PFSK-1 (cell line): ENCODE measurements around the gene AGPAT3.

Experiments
- TAF1 ChIP-seq: IDR thresholded peaks from 2 replicates; pipeline ENCODE4 v1.6.1; 2012; ENCODE audit warnings: low read length, control low read depth, borderline replicate concordance; ENCODE audit not compliant: insufficient read depth
- TF ChIP-seq, protein P1 (sequence below), 2 experiments: IDR thresholded peaks; 2 replicates each; pipeline versions ENCODE4 v1.6.1 to v1.8.0; 2011 to 2012; ENCODE audit warnings: low read depth in 2 of 2, low read length in 2 of 2, control low read depth in 1 of 2, inconsistent platforms in 1 of 2, mild to moderate bottlenecking in 1 of 2, moderate library complexity in 1 of 2; ENCODE audit not compliant: insufficient read depth in 1 of 2

DNA sequence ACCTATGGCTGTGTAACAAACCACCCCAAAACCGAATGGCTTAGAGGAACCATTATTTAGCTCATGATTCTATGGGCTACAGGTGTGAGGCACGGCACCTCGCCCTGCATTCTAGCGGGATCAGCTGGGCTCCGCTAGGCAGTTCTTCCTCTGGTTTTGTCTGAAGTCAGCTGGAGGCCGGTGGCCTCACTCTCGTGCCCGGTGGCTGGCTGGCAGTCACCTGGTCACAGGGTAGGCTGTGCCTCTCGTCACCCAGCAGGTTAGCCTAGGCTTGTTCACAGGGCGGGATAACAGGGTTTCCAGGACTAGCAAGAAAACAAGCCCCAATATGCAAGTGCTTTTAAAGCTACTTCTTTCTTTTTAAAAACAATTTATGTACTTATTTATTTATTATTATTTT is 16.3 kb upstream of the AGPAT3 start:
- TF ChIP-seq TAF1 = no peak
- TF ChIP-seq, protein P1, sequence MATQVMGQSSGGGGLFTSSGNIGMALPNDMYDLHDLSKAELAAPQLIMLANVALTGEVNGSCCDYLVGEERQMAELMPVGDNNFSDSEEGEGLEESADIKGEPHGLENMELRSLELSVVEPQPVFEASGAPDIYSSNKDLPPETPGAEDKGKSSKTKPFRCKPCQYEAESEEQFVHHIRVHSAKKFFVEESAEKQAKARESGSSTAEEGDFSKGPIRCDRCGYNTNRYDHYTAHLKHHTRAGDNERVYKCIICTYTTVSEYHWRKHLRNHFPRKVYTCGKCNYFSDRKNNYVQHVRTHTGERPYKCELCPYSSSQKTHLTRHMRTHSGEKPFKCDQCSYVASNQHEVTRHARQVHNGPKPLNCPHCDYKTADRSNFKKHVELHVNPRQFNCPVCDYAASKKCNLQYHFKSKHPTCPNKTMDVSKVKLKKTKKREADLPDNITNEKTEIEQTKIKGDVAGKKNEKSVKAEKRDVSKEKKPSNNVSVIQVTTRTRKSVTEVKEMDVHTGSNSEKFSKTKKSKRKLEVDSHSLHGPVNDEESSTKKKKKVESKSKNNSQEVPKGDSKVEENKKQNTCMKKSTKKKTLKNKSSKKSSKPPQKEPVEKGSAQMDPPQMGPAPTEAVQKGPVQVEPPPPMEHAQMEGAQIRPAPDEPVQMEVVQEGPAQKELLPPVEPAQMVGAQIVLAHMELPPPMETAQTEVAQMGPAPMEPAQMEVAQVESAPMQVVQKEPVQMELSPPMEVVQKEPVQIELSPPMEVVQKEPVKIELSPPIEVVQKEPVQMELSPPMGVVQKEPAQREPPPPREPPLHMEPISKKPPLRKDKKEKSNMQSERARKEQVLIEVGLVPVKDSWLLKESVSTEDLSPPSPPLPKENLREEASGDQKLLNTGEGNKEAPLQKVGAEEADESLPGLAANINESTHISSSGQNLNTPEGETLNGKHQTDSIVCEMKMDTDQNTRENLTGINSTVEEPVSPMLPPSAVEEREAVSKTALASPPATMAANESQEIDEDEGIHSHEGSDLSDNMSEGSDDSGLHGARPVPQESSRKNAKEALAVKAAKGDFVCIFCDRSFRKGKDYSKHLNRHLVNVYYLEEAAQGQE (IDR thresholded peaks at IDR 0.05; ENCODE audit: insufficient read depth in 1 of 2, low read depth in 2 of 2, low read length in 2 of 2) = no peak
